Measurements from ENCODE around the gene SURF1.

Gene SURF1

GRCh38 chr9:133334161-133334560 is 22.1 kb downstream of the SURF1 start:
- Histone ChIP-seq H3K9me3 (ENCODE audit: insufficient read depth, low read length, severe bottlenecking) (no peaks in the 10 kb centered on the region), H3K9ac (ENCODE audit: low read depth, low read length) (peak overlapping the region; percentile 79; the same call in 1 of the 2 replicates), H3K4me2 (ENCODE audit: insufficient read depth, low read length) (peak overlapping the region; percentile 95), H3K27ac (ENCODE audit: low read length) (no peak overlapping the region), H3K79me2 (ENCODE audit: insufficient read depth, low read length) (peaks cover 33% of the 10 kb centered on the region), H3K4me1 (ENCODE audit: insufficient read depth, low read length) (peaks cover 30% of the 10 kb centered on the region), H2AFZ (ENCODE audit: low read depth, low read length) (no peak overlapping the region), H3K4me3 (ENCODE audit: low read depth in 1 of 2, low read length in 2 of 2) (peak overlapping the region in 1 of 2 experiments; percentile 88; a peak in 2 of 4 replicates), H4K20me1 (ENCODE audit: insufficient read depth, low read length) (peaks cover 41% of the 10 kb centered on the region), H3K27me3 (ENCODE audit: insufficient read depth, low read length, poor library complexity) (no peaks in the 10 kb centered on the region), H3K36me3 (ENCODE audit: insufficient read depth, low read length) (peaks cover 47% of the 10 kb centered on the region)
- no peak for ATAC-seq (ENCODE audit: insufficient read depth, low read depth)
- no peak for TF ChIP-seq CTCF (IDR thresholded peaks at IDR 0.05; ENCODE audit: borderline replicate concordance, extremely low read depth, low read length, poor library complexity, severe bottlenecking)
- no peak for TF ChIP-seq EZH2 (IDR thresholded peaks at IDR 0.05; ENCODE audit: borderline replicate concordance, low read depth, low read length, severe bottlenecking)
- DNase-seq = no peak

GRCh38 chr9:133333566-133333965 is 22.7 kb downstream of the SURF1 start:
- no peak overlapping the region for H3K27ac ChIP-seq (ENCODE audit: low read length)

GRCh38 chr9:133333011-133333410 is 23.3 kb downstream of the SURF1 start:
- TF ChIP-seq EZH2 (IDR thresholded peaks at IDR 0.05; ENCODE audit: borderline replicate concordance, low read depth, low read length, severe bottlenecking) = no peak
- TF ChIP-seq CTCF (IDR thresholded peaks at IDR 0.05; ENCODE audit: borderline replicate concordance, extremely low read depth, low read length, poor library complexity, severe bottlenecking) = no peak
- H3K4me1 ChIP-seq (ENCODE audit: insufficient read depth, low read length) = peaks cover 30% of the 10 kb centered on the region
- peaks cover 33% of the 10 kb centered on the region for H3K79me2 ChIP-seq (ENCODE audit: insufficient read depth, low read length)
- H3K9me3 ChIP-seq (ENCODE audit: insufficient read depth, low read length, severe bottlenecking) = no peaks in the 10 kb centered on the region
- ATAC-seq (ENCODE audit: insufficient read depth, low read depth) (no peak), DNase-seq (no peak)
- H4K20me1 ChIP-seq (ENCODE audit: insufficient read depth, low read length) = peaks cover 41% of the 10 kb centered on the region
- peaks cover 47% of the 10 kb centered on the region for H3K36me3 ChIP-seq (ENCODE audit: insufficient read depth, low read length)
- H3K27ac ChIP-seq (ENCODE audit: low read length) = no peak overlapping the region
- no peak overlapping the region for H2AFZ ChIP-seq (ENCODE audit: low read depth, low read length)
- no peak overlapping the region for H3K9ac ChIP-seq (ENCODE audit: low read depth, low read length)
- no peaks in the 10 kb centered on the region for H3K27me3 ChIP-seq (ENCODE audit: insufficient read depth, low read length, poor library complexity)
- peak overlapping the region; percentile 8; the same call in 1 of the 2 replicates for H3K4me2 ChIP-seq (ENCODE audit: insufficient read depth, low read length)
- no peak overlapping the region for H3K4me3 ChIP-seq (ENCODE audit: low read depth in 1 of 2, low read length in 2 of 2)

More at GRCh38 chr9:133333566-133333965, 22.7 kb downstream of the SURF1 start:
- no peak for ATAC-seq (ENCODE audit: insufficient read depth, low read depth)
- TF ChIP-seq CTCF (IDR thresholded peaks at IDR 0.05; ENCODE audit: borderline replicate concordance, extremely low read depth, low read length, poor library complexity, severe bottlenecking) (no peak), EZH2 (IDR thresholded peaks at IDR 0.05; ENCODE audit: borderline replicate concordance, low read depth, low read length, severe bottlenecking) (no peak)
- Histone ChIP-seq H3K4me2 (ENCODE audit: insufficient read depth, low read length) (peak overlapping the region; percentile 95; the same call in 1 of the 2 replicates), H3K79me2 (ENCODE audit: insufficient read depth, low read length) (peaks cover 33% of the 10 kb centered on the region), H3K9ac (ENCODE audit: low read depth, low read length) (no peak overlapping the region), H3K36me3 (ENCODE audit: insufficient read depth, low read length) (peaks cover 47% of the 10 kb centered on the region), H3K27me3 (ENCODE audit: insufficient read depth, low read length, poor library complexity) (no peaks in the 10 kb centered on the region), H2AFZ (ENCODE audit: low read depth, low read length) (no peak overlapping the region), H3K4me3 (ENCODE audit: low read depth in 1 of 2, low read length in 2 of 2) (no peak overlapping the region), H3K4me1 (ENCODE audit: insufficient read depth, low read length) (peaks cover 30% of the 10 kb centered on the region), H4K20me1 (ENCODE audit: insufficient read depth, low read length) (peaks cover 41% of the 10 kb centered on the region), H3K9me3 (ENCODE audit: insufficient read depth, low read length, severe bottlenecking) (no peaks in the 10 kb centered on the region)
- DNase-seq = no peak

- H3K79me2 ChIP-seq (ENCODE audit: insufficient read depth, low read length) = peaks cover 33% of the 10 kb centered on the region
- TF ChIP-seq CTCF (IDR thresholded peaks at IDR 0.05; ENCODE audit: borderline replicate concordance, extremely low read depth, low read length, poor library complexity, severe bottlenecking) (no peak), EZH2 (IDR thresholded peaks at IDR 0.05; ENCODE audit: borderline replicate concordance, low read depth, low read length, severe bottlenecking) (no peak)
- ATAC-seq (ENCODE audit: insufficient read depth, low read depth) (no peak), DNase-seq (no peak)
- H3K36me3 ChIP-seq (ENCODE audit: insufficient read depth, low read length) = peaks cover 47% of the 10 kb centered on the region
- peaks cover 30% of the 10 kb centered on the region for H3K4me1 ChIP-seq (ENCODE audit: insufficient read depth, low read length)
- no peaks in the 10 kb centered on the region for H3K27me3 ChIP-seq (ENCODE audit: insufficient read depth, low read length, poor library complexity)
- no peak overlapping the region for H3K4me2 ChIP-seq (ENCODE audit: insufficient read depth, low read length)
- H3K9ac ChIP-seq (ENCODE audit: low read depth, low read length) = no peak overlapping the region
- no peak overlapping the region for H2AFZ ChIP-seq (ENCODE audit: low read depth, low read length)
- H3K4me3 ChIP-seq (ENCODE audit: low read depth in 1 of 2, low read length in 2 of 2) = no peak overlapping the region
- no peak overlapping the region for H3K27ac ChIP-seq (ENCODE audit: low read length)
- H3K9me3 ChIP-seq (ENCODE audit: insufficient read depth, low read length, severe bottlenecking) = no peaks in the 10 kb centered on the region
- H4K20me1 ChIP-seq (ENCODE audit: insufficient read depth, low read length) = peaks cover 41% of the 10 kb centered on the region
Observed at GRCh38 chr9:133332381-133332730, 23.9 kb downstream of the SURF1 start.

All from DND-41 (cell line).